GM19238 (cell line): Measurements from ENCODE around the gene CYBC1.
A peak's percentile ranks its signal among the peaks of the same experiment; 100 is the strongest.

Source experiments
- DNase-seq: peaks from one replicate; pipeline ENCODE4 v3.0.0; 2011; ENCODE audit warnings: low spot score; ENCODE audit not compliant: insufficient read length

The CYBC1 gene

DNA sequence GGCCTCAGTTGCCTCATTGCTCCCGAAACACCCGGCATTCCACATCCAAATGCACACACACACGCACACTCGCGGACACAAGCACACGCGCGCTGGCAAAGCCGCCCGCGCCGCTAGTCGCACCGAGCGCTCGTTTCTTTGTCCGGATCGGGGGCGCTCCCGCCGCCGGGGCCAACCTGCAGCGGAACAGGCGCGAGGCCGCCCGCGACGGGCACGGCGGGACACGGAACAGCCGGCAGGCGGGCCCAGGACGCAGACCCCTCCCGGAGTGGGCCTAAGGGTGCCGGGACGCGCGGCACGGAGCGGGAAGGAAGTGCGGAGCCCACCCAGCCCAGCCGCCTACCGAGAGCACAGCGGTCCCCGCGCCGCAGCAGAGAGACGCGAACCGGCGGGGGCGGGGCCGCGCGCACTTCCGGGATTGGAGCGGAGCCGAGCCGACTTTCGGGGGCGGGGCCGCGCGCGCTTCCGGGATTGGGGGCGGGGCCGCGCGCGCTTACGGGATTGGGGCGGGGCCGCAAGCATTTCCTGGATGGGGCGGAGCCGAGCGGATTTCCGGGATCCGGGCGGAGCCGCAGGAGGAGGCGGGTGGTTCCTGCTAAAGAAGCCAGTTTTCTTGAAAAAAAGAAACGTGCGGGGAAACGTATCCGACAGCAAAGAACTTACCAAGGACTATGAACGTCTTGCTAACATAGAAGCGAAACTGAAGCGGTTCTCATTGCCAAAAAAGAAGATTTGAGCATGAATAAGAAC is at the start of gene CYBC1:
TSS of gene CYBC1 (minus strand) at position 396 of the 750 bp plus-strand sequence. CDS start 1,498 bp downstream, outside the sequence.
- DNase-seq: peak; percentile 86

DNA sequence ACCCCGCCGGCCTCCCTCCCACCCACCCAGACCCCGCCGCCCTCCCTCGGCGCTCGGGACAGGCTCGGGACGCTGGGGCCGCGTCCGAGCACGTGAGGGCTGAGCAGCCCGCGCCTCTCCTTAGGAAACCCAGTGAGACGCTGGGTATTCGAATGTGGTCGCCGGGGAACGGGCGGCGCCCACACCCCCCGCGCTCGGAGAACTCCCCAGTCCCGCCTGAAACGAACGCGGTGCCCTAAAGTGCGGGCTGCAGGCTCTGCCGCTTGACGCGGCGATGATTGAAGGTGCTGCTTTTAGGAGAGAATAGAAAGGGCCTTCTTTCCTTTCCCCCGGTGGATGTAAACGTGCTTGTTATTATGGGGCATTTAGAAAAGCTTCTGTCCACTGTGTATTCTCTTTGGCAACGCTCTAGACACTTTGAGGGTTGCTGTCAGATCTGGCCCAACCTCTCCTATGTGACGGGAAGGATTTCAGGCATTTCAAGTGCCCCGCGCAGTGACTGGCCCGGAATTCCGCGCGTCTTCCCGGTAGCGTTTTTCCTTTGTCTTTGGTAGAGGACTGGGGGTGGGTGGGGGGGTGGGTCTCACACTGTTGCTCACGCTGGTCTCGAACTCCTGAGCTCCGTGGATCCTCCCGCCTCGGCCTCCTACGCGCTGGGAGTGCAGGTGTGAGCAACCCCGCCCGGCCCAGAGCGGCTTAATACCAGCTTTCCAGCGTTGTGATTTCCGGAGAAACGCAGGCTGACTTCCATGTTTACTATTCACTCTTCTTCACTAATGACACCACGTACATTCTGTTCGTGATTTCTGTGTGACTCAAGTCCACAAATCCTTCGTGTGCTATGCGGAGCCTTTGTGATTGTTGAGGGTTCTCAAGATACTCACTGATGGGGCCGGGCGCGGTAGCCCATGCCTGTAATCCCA is 47.2 kb upstream of the CYBC1 start:
- no peak for DNase-seq

DNA sequence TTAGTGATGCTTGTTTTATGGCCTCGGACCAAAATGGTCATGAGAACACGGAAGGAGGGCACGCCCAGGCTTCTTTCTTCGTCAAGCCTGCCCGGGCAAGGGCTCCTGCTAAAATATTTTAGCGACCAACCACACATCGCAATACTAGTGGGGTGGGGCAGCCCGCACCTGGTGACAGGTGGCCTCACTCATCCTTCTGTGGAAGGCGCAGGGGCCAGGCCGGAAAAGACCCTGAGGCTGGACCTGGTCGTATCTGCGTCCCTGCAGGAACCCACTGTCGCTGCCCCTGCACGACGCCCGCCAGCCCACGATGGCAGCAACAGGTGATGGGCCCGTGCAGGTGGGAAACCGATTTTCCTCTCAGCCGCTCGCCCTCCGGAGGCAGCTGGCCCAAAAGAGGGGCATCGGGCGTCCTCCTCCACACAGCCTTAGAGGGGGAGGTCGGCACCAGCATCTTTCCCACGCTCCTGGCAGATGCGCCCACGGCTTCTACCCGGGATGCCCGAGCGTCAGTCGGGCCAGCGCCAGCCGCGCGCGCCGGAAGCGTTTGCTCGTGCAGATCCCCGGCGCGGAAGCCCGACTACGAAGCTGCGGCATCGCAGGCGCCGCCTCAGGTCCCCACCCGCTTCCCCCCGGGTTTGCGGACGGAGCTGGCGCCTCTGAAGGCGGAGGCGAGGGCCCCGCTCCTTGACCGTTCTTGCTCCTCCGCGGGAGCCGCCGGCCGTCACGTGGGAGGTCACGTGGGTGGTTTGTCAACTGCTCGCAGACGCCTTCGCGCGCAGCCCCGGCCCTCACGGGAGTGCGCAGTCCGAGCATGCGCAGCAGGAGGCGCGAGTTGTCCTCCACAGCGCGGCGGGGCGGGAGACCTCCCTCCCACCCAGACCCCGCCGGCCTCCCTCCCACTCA is 46.2 kb upstream of the CYBC1 start:
- DNase-seq: peak; percentile 83

DNA sequence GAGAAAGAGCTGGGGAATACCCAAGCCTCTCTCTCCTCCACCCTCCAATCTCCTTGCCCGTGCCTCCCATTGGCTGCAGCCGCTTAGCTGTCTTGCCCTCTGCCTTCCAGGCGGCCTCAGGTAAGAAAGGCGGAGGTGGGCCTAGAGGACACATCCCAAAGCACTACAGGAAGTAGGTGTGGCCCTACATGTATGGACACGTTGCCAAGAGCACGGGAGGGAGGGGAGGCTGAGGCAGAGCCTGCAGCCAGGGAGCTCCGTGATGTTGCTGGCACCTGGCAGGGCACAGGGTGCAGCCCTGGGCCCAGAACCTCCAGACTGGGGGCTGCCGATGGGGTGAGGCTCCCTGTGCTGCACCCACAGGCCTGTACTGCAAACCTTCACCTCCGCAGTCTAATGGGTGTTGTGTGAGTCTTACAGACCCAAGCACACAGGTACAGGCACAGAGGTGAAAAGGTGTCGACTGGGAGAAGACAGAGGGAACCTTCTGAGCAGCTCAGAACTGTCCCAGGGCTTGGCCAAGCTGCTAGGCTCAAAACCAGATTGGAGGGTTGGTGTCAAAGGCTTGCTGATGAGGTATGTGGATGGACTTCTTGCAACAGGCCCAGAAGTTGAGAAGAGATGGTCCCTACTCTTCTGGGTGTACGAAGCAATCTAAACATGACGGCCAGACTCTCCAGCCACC is 45.4 kb upstream of the CYBC1 start:
- no peak for DNase-seq

DNA sequence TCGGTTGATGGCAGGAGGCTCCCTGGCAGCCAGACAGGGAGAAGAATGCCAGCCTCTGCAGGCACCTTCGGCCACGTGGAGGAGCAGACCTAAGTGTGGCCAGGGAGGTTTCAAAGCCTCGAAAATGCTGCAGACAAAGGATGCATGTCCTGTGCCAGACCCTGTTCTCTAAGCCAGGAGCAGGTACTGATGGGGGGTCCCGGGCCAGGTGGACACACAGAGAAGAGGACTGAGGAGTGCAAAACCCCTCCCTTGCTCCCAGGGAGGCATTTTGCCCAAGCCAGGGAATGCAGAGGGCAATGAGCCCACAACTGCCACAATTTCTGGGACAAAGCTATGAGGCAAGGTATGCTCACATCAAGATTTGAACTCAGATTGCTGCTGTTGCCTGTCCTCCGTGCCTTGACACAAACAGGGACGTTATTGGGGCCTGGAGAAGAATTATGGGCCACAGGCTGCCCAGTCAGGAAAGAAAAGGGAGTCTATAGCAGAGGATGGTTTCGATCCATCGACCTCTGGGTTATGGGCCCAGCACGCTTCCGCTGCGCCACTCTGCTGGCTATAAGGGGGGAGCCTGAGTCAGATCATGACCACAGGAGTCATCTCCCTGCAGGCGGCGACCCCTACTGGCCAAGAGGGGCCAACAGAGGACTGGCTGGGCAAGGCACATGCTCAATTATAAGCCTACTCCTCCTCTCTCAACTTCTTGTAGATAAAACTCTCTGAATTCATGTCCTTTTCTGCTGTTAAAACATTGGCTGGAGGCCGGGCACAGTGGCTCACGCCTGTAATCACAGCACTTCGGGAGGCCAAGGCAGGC is 43.9 kb upstream of the CYBC1 start:
- DNase-seq: peak; percentile 85

DNA sequence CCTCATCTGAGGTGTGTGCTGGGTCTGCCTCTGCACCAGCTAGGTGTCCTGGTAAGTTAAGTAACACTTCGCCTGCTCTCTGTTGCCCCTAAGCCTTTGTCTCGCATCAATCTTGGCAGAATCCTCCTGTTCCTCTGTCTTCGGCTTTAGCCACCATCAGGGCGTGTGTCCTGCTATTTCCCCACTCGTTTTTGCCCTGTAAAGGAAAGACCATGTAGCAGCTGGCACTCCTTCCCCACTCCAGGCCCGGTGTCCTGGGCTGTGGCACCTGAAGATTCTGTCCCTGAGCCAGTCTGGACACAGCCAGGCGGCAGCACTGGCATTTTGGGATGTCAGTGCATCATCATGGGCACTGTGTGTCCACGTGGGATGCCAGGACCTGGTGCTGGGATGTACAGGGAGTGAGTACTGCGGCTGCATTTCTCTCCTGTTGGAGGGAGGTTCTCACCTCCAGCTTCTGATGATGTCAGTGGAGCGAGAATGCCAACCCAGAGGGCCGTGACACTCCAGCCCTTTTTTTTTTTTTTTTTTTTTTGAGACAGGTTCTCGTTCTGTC is 42.8 kb upstream of the CYBC1 start:
- no peak for DNase-seq

DNA sequence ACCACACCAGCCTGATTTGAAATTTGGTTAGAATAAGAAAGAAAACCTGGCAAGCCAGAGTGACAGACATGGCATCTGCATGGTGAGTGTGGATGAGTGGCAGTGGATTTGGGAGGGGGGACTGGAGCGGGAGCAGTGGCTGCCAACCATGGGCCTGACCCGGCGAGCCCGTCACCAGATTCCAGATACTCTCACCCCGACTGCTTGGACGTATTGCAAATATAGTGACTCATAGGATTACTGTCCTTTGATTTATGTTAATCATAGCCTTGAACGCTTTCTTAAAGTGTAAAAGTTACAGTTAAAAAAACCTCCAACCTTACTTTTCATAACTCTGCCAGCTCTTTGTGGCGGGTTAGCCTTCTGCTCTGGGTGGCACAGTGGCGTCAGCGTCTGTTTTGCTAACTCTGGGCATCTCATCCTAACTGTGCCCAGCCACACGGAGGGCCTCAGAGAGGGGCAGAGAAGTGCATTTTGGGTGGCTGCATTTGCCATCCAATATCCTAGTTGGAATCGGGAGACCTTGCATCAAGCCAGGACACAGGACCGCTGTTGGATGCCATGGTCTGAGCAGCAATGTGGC is 42.2 kb upstream of the CYBC1 start:
- no peak for DNase-seq

DNA sequence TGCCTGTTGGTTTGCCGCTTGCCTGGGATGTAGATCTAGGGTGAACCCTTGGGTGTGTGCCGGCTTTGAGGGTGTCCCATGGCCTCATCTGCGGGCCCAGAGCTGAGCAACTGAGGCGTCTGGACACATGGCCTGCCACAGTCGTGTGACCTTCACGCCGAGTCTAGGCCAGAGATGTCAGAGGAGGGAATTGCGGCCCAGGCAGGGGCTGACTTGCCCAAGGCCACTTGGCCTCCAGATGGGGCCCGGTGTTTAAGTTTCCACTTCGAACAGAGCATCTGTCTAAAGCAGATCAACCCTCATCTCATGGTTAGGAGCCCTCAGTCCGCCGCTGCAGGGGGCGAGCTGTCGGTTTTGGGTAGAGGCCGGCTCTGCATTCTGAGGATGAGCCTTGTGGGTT is 41.0 kb upstream of the CYBC1 start:
- DNase-seq: no peak

DNA sequence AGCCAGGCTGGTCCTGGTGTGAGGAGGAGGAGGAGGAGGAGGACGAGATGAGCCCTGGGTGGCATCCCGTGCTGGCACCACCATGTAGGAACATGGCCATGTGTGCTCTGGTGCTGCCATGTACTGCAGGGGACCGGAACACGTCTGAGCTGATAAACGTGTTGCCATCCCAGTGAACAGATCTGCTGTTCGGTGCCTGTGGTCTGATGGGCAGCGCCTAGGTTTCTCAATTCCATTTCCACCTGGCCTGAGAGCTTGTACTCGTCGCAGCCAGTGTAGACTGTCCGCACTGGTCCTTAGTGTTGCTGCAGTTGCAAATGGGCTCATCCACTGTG is 40.6 kb upstream of the CYBC1 start:
- no peak for DNase-seq

DNA sequence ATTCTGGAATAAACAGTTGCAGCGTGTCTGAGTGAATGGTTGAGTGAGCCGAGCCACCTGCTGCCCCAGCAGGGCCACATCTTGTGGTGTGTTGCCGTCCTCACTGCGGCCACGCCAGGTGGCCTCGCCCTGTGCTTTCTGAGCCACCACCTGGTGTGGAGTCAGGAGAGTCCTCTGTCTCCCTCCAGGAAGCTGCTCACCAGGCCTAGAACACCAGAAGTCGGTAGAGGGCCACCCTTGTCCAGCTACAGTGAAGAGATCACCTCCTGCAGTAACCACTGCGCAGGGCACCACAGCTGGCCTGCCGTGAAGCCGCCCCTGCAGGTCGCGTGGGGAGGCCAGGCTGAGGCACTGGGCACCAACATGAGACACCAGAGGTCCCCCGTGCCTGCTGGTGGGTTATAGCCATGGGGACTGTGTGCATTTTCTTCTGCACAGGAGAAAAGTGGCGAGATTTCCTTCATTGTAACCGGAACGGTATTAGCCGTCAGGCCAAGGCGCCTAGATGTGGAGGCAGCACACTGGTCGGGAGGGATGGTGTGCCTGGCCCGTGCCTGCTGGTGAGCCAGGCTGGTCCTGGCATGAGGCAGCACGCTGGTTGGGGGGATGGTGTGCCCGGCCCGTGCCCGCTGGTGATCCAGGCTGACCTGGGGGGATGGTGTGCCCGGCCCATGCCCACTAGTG is 40.1 kb upstream of the CYBC1 start:
- DNase-seq: no peak

DNA sequence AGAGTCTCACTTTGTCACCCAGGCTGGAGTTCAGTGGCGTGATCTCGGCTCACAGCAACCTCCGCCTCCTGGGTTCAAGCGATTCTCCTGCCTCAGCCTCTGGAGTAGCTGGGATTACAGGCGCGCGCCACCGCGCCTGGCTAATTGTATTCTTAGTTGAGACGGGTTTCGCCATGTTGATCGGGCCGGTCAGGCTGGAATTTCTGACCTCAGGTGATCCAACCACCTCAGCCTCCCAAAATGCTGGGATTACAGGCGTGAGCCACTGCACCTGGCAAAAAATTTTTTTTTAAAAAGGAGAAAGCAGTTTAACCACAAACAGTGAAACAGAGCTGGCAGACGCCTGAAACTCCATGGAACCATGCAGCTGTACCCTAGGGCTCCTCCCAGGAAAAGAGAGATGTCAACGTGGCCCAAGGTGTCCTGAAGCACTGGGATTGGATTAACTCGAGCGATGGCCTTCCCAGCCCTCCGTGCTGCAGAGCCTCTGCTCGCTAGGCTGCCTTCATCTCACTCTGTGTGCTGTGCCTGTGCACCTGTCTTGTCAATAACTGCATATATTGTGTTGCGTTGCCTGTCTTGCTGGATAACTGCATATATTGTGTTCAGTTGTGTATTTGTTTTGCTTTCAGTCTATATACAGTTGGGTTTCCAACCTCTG is 39.4 kb upstream of the CYBC1 start:
- DNase-seq: no peak

DNA sequence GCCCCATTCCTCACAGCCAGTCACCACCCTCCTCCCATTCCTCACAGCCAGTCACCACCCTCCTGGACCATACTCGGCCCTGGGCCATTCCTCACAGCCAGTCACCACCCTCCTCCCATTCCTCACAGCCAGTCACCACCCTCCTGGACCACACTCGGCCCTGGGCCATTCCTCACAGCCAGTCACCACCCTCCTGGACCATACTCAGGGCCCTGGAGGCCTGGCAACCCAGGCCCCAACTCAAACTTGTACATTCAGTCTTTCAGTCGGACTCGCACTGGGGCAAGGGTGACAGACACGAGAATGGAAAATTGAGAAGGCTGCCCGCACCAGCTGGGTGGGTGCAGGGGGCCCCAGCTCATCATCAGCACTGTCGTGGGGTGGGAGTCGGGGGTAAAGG is 38.6 kb upstream of the CYBC1 start:
- DNase-seq: no peak

DNA sequence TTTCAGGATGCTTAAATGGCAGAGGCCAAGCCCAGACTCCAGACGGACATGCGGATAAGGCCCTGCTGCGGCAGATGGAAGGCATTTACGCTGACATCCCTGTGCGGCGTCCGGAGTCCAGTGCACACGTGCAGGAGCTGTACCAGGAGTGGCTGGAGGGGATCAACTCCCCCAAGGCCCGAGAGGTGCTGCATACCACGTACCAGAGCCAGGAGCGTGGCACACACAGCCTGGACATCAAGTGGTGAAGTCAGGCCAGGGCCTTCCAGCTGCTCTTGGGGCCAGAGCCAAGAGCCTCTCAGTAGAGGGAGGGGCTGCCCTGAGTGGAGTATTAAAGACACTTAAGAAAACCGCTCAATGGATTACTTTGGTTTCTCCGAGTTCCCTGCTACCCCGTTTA is 37.4 kb upstream of the CYBC1 start:
- DNase-seq: no peak

DNA sequence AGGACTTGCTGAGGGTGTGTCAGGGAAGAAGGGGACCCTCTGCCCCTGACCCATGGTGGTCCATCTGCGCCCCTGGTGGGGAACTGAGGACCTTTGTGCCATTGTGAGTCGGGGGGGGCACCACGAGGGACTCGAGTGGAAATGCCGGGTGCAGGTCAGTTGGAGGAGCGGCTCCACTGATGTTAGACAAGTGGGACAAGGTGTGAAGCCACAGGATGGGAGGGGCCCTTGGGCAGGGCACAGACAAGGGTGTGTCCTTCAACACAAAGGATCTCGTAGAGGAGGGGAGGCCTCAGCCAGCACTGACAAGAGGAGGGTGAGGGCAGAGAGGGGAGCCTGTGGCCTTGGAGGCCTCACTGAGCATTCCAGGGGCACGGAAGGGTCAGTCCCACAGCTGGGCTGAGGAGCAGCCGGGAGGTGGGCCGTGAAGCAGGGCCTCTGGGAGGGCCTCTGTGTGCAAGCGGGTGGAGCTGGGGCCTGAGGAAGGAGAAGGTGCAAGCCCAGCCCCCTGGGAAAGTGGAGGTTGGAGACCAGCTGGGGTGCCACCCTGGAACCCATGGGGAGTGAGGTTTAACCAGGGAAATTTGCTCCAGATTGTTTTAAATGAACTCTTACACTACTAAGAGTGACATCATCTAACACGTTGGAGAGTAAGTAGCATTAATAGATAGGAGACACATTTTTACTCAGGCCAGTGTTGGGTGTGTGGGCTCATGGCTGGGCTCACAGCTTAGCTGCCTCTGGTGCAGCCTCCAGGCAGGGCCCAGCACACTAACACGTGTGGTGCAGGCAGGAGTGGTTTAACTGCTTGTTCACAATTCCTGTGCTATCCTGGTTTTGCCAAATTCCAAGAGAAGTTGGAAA is 35.9 kb upstream of the CYBC1 start:
- no peak for DNase-seq

DNA sequence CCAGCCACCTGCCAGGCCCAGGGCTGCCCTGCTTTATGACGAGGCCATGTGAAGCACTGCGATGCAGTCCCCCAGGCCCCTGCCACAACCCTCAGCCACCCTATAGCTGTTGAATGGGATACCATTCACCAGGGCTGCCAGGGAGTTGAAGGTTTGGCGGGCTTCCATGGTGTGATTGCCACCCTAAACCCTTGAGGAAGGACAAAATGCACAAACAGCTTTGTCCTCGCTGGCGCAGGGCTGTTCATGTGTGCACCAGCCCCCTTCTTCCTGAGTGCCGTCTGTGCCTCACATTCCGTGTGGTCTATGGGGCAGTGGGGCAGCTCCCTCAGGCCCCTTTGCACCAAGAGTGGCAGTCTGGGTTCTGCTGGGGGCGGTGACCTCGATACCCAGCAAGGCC is 33.3 kb upstream of the CYBC1 start:
- DNase-seq: no peak

DNA sequence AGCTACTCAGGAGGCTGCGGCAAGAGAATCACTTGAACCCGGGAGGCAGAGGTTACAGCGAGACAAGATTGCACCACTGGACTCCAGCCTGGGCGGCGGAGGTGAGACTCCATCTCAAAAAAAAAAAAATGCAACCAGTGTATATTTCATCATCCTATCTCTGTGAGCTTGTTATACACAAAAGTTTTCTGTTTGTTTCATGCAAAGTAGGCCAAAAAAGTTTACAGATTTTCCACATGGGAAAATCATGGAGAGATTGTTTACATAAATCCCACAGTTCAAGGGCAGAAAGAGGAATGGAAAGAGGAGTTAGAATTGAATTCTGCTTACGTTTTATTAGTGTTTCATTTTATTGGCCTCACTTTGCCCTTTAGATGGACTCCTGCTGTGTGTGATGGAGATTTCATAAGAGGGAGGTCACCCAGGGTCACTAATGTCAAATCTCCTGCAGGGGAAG is 32.7 kb upstream of the CYBC1 start:
- DNase-seq: no peak

DNA sequence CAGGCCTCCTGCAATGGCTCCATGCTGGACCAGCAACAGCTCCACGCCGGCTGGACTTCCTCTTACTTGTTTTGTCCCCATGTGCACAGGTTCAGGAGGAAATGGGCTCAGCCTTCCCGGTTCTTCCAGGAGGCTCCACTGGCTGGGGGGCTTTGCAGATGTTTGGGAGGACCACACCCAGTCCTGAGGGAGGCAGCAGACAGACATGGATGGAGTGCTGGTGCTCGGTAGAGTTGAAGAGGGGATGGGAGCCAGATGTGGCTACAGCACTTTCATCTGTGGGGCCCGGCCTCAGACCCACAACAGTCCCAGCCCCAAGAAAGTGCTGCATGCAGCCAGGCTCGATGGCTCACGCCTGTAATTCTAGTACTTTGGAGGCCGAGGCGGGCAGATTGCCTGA is 29.8 kb upstream of the CYBC1 start:
- DNase-seq: no peak
